ENCODE results near the gene OR1A2.
A peak's percentile ranks its signal among the peaks of the same experiment; 100 is the strongest.
"Not testable (repeated sequence)": the region's sequence is repeated elsewhere in the genome, so short reads cannot be mapped to it uniquely, and the experiment has no call there.

Gene OR1A2

GRCh38 chr17:3222505-3222904 lies 25.2 kb downstream of the OR1A2 start:
- FAIRE-seq (no peak), DNase-seq (ENCODE audit: insufficient read length, low spot score) (no peak)
- TF ChIP-seq PAX5 (IDR thresholded peaks at IDR 0.05; ENCODE audit: insufficient read depth, low read length, severe bottlenecking) = no peak
- TF ChIP-seq TAF1 (IDR thresholded peaks at IDR 0.05; ENCODE audit: low read depth, low read length) = no peak
- TF ChIP-seq SPI1 (IDR thresholded peaks at IDR 0.05; ENCODE audit: low read depth, low read length) = no peak
- TF ChIP-seq POU2F2 (IDR thresholded peaks at IDR 0.05; ENCODE audit: low read depth, low read length) = no peak
- no peak for TF ChIP-seq POLR2A (IDR thresholded peaks at IDR 0.05; ENCODE audit: low read depth, low read length)
- no peak for TF ChIP-seq POLR2AphosphoS5 (IDR thresholded peaks at IDR 0.05; ENCODE audit: low read depth, low read length)

DNA sequence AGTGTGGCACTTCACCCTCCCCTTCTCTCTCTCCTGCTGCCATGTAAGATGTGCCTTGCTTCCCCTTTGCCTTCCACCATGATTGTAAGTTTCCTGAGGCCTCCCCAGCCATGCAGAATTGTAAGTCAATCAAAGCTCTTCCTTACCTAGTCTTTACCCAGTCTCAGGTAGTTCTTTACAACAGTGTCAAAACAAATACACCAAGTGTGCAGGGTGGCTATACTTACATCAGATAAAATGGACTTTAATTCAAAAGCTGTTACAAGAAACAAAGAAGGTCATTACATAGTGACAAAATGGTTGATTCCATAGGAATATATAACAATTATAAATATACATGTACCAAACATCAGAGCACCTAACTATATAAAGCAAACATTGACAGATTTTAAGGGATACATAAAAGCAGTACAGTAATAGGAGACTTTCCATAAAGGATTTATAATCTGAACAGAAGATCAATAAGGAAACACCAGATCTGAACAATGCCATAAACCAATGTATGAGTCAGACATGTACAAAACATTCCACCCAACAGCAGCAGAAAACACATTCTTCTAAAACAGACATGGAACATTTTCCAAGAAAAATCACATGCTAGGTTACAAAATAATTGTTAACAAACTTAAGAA lies 27.5 kb downstream of the OR1A2 start:
- peak; percentile 74 for FAIRE-seq

GRCh38 chr17:3232300-3232699 lies 35.0 kb downstream of the OR1A2 start:
- not testable (repeated sequence) for FAIRE-seq; DNase-seq (ENCODE audit: insufficient read length, low spot score)

More for the DNA sequence above, 27.5 kb downstream of the OR1A2 start:
- not testable (repeated sequence) for DNase-seq (ENCODE audit: insufficient read length, low spot score)

DNA sequence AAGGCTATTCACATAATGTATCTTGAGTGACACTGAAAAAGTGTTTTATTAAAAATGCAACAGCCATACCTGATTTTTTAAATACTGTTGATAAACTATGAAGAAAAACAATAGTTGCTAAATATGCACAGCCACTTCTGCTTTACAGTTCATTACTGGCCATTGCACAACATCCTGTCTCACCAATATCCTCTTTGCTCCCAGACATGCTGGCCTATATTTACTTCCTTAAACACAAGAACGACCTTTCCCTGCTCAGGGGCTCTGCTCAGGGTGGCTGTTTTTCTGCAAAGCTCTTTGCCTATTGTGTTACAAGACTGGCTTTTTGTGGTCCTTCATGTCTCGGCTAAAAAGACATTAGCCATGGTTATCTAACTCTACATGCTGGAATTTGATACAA lies 41.4 kb downstream of the OR1A2 start:
- not testable (repeated sequence) for DNase-seq (ENCODE audit: insufficient read length, low spot score); FAIRE-seq

DNA sequence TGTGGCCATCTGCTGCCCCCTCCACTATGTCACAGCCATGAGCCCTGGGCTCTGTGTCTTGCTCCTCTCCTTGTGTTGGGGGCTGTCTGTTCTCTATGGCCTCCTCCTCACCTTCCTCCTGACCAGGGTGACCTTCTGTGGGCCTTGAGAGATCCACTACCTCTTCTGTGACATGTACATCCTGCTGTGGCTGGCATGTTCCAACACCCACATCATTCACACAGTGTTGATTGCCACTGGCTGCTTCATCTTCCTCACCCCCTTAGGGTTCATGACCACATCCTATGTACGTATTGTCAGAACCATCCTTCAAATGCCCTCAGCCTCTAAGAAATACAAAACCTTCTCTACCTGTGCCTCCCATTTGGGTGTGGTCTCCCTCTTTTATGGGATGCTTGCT lies 43.7 kb downstream of the OR1A2 start:
- not testable (repeated sequence) for FAIRE-seq

DNA sequence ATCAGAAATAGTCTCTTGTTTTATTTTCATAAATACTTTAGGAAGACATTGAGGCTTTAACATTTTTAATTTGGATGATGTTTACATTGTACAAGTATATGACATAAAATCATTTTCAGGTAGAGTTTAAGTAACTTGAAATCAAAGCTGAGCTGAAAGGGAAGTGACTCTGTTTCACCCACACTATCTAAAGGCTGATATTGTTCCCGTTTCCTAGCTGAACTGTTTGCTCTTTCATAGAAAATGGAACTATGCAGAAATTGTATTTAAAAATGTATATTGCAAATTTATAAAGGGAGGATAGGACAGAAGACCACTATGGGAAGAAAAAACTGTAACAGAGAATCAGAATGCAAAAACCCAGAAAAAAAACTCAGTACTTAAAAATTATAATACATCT lies 47.5 kb downstream of the OR1A2 start:
- not testable (repeated sequence) for FAIRE-seq; DNase-seq (ENCODE audit: insufficient read length, low spot score)

More for the DNA sequence above, 43.7 kb downstream of the OR1A2 start:
- not testable (repeated sequence) for DNase-seq (ENCODE audit: insufficient read length, low spot score)
